GM06990 (cell line): ENCODE data around the gene EPN1.

ENCODE experiments used
- DNase-seq: peaks from one replicate; pipeline ENCODE4 v3.0.0-alpha.2; 2011; ENCODE audit not compliant: insufficient read length; ENCODE audit errors: extremely low read depth
- H3K27me3 ChIP-seq: replicated peaks from 2 replicates; pipeline ENCODE4 v1.6.0; 2011; ENCODE audit warnings: low read length; ENCODE audit not compliant: control insufficient read depth, insufficient read depth
- H3K36me3 ChIP-seq: 2 replicates; pipeline ENCODE4 v1.5.1; 2011; ENCODE audit warnings: low read length; ENCODE audit not compliant: control insufficient read depth, insufficient read depth
- H3K4me3 ChIP-seq: replicated peaks from 2 replicates; pipeline ENCODE4 v1.5.1; 2011; ENCODE audit warnings: low read depth, mild to moderate bottlenecking, control low read depth, low read length
- CTCF ChIP-seq: IDR thresholded peaks from 2 replicates; pipeline ENCODE4 v1.5.1; 2011; ENCODE audit warnings: low read length, control low read depth, mild to moderate bottlenecking, inconsistent platforms; ENCODE audit not compliant: insufficient read depth, poor library complexity, severe bottlenecking

The EPN1 gene

GRCh38 chr19:55635856-55636440, 39.1 kb upstream of the EPN1 start:
- no peak for DNase-seq
- Histone ChIP-seq H3K36me3 (no peaks in the 10 kb centered on the region; the same call in 1 of the 2 replicates), H3K27me3 (no peaks in the 10 kb centered on the region), H3K4me3 (peak overlapping the region; percentile 99)
- TF ChIP-seq CTCF, result no peak

DNA sequence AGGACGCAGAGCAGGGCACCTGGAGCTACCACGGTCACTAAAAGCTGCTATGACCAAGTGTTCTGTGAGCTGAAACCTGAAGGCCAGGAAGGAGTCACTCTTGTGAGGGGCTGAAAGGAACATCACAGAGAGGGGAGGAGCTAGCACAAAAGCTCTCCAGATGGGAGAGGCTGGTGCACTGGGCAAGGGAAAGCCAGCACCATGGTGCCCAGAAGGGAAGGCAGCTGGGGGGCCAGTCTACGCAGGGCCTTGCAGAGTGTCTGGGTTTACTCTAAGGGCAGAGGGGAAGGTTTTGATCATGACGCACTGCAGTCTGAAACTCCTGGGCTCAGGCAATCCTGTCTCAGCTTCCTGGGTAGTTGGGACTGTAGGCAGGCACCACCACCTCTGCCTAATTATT, 38.3 kb upstream of the EPN1 start:
- DNase-seq, result no peak
- TF ChIP-seq CTCF, result no peak
- H3K27me3 ChIP-seq, result no peaks in the 10 kb centered on the region
- peak overlapping the region; percentile 99 for H3K4me3 ChIP-seq
- no peaks in the 10 kb centered on the region; the same call in 1 of the 2 replicates for H3K36me3 ChIP-seq

DNA sequence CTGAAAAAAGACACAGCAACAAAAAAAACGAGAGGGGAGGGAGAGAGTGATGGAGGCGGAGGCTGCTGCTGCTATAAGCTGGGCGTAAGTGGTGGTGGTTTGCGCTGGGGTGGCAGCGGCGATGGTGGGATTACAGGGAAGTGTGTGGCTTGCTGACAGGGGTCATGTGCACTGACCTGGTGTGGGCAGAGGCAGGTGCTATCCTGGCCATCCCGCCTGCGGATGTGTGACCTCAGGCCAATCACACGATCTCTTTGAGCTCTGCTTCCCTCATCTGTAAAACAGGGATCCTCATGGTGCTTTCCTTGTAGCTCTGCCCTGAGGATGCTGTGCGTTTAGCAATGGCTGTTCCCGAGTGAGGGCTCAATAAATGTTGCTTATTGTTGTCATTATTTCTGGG, 37.5 kb upstream of the EPN1 start:
- H3K4me3 ChIP-seq, result no peak overlapping the region
- DNase-seq, result no peak
- H3K27me3 ChIP-seq, result no peaks in the 10 kb centered on the region
- no peak for TF ChIP-seq CTCF
- no peaks in the 10 kb centered on the region; the same call in 1 of the 2 replicates for H3K36me3 ChIP-seq

GRCh38 chr19:55638864-55639359, 36.1 kb upstream of the EPN1 start:
- TF ChIP-seq CTCF, result peak; percentile 61
- no peaks in the 10 kb centered on the region; the same call in 1 of the 2 replicates for H3K36me3 ChIP-seq
- DNase-seq, result no peak
- H3K4me3 ChIP-seq, result no peak overlapping the region
- H3K27me3 ChIP-seq, result no peaks in the 10 kb centered on the region

- DNase-seq, result peak; percentile 88
- Histone ChIP-seq H3K36me3 (peaks cover 5% of the 10 kb centered on the region), H3K27me3 (no peaks in the 10 kb centered on the region), H3K4me3 (peak overlapping the region; percentile 90)
- peak; percentile 52 for TF ChIP-seq CTCF
Measured at GRCh38 chr19:55640043-55640576, 34.9 kb upstream of the EPN1 start.
